Lower leg skin (tissue), 4 donors: Measurements from ENCODE around the gene CDKAL1. TPM values are rescaled to one million over a fixed set of nuclear protein-coding genes. Genes with fewer than 3 reads are reported as not detected.
"Not testable (repeated sequence)": the region's sequence is repeated elsewhere in the genome, so short reads cannot be mapped to it uniquely, and the experiment has no call there.

Experiments used
- DNase-seq, 2 donors: peaks; one replicate each; pipeline ENCODE4 v3.0.0-alpha.2; 2019; ENCODE audit warnings: low spot score in 2 of 2
- H3K4me3 ChIP-seq: fragments of 200-600 bp; sonication (generic); 2 replicates; pipeline ENCODE4 v1.5.1; 2017; ENCODE audit warnings: mild to moderate bottlenecking, low read depth; ENCODE audit not compliant: poor library complexity, severe bottlenecking
- CTCF ChIP-seq, 3 donors: fragments of 450-650 bp; IDR thresholded peaks; one replicate each; pipeline ENCODE4 v1.5.1; 2016; ENCODE audit warnings: antibody characterized with exemption in 3 of 3, mild to moderate bottlenecking in 3 of 3, moderate library complexity in 2 of 3
- POLR2A ChIP-seq, 2 donors: fragments of 450-650 bp; IDR thresholded peaks; one replicate each; pipeline ENCODE4 v1.6.1; 2016 to 2017; ENCODE audit warnings: antibody characterized with exemption in 2 of 2, mild to moderate bottlenecking in 1 of 2, moderate library complexity in 1 of 2
- WGBS, 2 donors: methylation state at CpG; one replicate each; pipeline ENCODE4 v1.1.5; 2018; 5-methylcytosine and 5-hydroxymethylcytosine counted together
- intact Hi-C: fragments of 100-400 bp; cut with DNase I; formaldehyde crosslinking; loops from one replicate; pipeline ENCODE4 v1.15.0; 2023; ENCODE audit warnings: low total_unique reads
- total RNA-seq, 4 donors: library from RNA; depleted of rRNA; stranded (reverse); fragments of >200 nt; gene quantifications; one replicate each; pipeline ENCODE4 v1.1.0, GENCODE V29; 2016

Gene CDKAL1
- total RNA-seq, 4 donors from 2014 or later = 10.3 to 18.0 (median 11.6) TPM

- intact Hi-C loops = no loop called here
- H3K4me3 ChIP-seq = no peak overlapping the region
- 96 to 98% methylated on average over 1 of the region's 1 CpG for WGBS, 2 donors
- TF ChIP-seq POLR2A (IDR thresholded peaks at IDR 0.05) = no peak
- TF ChIP-seq CTCF (IDR thresholded peaks at IDR 0.05) = no peak
- no peak for DNase-seq
Observed at GRCh38 chr6:20915626-20916025, 381.4 kb downstream of the CDKAL1 start.

GRCh38 chr6:20916086-20916485 is 381.8 kb downstream of the CDKAL1 start:
- H3K4me3 ChIP-seq = no peak overlapping the region
- no peak for DNase-seq
- TF ChIP-seq CTCF (IDR thresholded peaks at IDR 0.05) (no peak), POLR2A (IDR thresholded peaks at IDR 0.05) (no peak)
- intact Hi-C loops = no loop called here
- 69 to 75% methylated on average over 3 of the region's 3 CpGs for WGBS, 2 donors

- intact Hi-C loops = no loop called here
- WGBS, 2 donors = 89 to 92% methylated on average over 2 of the region's 2 CpGs
- H3K4me3 ChIP-seq = no peak overlapping the region
- DNase-seq = no peak
- no peak for TF ChIP-seq CTCF (IDR thresholded peaks at IDR 0.05)
- no peak for TF ChIP-seq POLR2A (IDR thresholded peaks at IDR 0.05)
Observed at GRCh38 chr6:20918868-20919267, 384.6 kb downstream of the CDKAL1 start.

GRCh38 chr6:20919677-20920385 is 385.6 kb downstream of the CDKAL1 start:
- TF ChIP-seq POLR2A (IDR thresholded peaks at IDR 0.05) (no peak), CTCF (IDR thresholded peaks at IDR 0.05) (no peak)
- 76 to 78% methylated on average over 4 of the region's 4 CpGs for WGBS, 2 donors

GRCh38 chr6:20921578-20921977 is 387.3 kb downstream of the CDKAL1 start:
- no peak overlapping the region for H3K4me3 ChIP-seq
- WGBS, 2 donors = 64 to 82% methylated on average over 2 of the region's 2 CpGs
- intact Hi-C loops = no loop called here
- no peak for TF ChIP-seq CTCF (IDR thresholded peaks at IDR 0.05)
- TF ChIP-seq POLR2A (IDR thresholded peaks at IDR 0.05) = no peak
- no peak for DNase-seq

More at GRCh38 chr6:20919677-20920385, 385.6 kb downstream of the CDKAL1 start:
- no peak overlapping the region for H3K4me3 ChIP-seq
- intact Hi-C loops = no loop called here
- no peak for DNase-seq

GRCh38 chr6:20922743-20923142 is 388.5 kb downstream of the CDKAL1 start:
- intact Hi-C loops = no loop called here
- DNase-seq = no peak
- no peak for TF ChIP-seq POLR2A (IDR thresholded peaks at IDR 0.05)
- no peak overlapping the region for H3K4me3 ChIP-seq

GRCh38 chr6:20924094-20924493 is 389.8 kb downstream of the CDKAL1 start:
- intact Hi-C loops, DNase-seq, H3K4me3 ChIP-seq: not testable (repeated sequence)
- 89 to 94% methylated on average over 3 of the region's 3 CpGs for WGBS, 2 donors
